WTC11 (cell line): ENCODE measurements around the gene MUC12. TPM values are rescaled to one million over a fixed set of nuclear protein-coding genes. Genes with fewer than 3 reads are reported as not detected.
A peak's percentile ranks its signal among the peaks of the same experiment; 100 is the strongest.

Source experiments
- ATAC-seq: fragments of 200-7000 bp; cut with Tn5 transposase; 2 replicates; pipeline ENCODE4 v1.10.0; 2021; ENCODE audit warnings: mild to moderate bottlenecking, moderate library complexity
- CTCF ChIA-PET: fragments of 300-600 bp; sonication (Branson Sonifier 250); formaldehyde crosslinking; loops from one replicate; lab custom pipeline; 2021; ENCODE audit warnings: antibody characterized with exemption; lab: Charles Lee
- POLR2A ChIA-PET: fragments of 350-600 bp; sonication (Branson Sonifier 250); formaldehyde crosslinking; loops from one replicate; lab custom pipeline; 2021; ENCODE audit warnings: antibody characterized with exemption; lab: Charles Lee
- DNase-seq: peaks from one replicate; pipeline ENCODE4 v3.0.0; 2021; ENCODE audit warnings: low spot score
- H3K27ac Mint-ChIP-seq: 2 replicates; pipeline ENCODE4 v1.8.0; 2021; ENCODE audit warnings: mixed read lengths
- H3K27me3 Mint-ChIP-seq: 2 replicates; pipeline ENCODE4 v1.8.0; 2021; ENCODE audit warnings: low read depth, mild to moderate bottlenecking, moderate library complexity, mixed read lengths
- H3K36me3 Mint-ChIP-seq: 2 replicates; pipeline ENCODE4 v1.8.0; 2021; ENCODE audit warnings: mixed read lengths
- H3K4me1 Mint-ChIP-seq: 2 replicates; pipeline ENCODE4 v1.8.0; 2022; ENCODE audit warnings: mixed read lengths
- H3K4me3 Mint-ChIP-seq: 2 replicates; pipeline ENCODE4 v1.8.0; 2021; ENCODE audit warnings: mild to moderate bottlenecking, moderate library complexity, mixed read lengths
- H3K9me3 Mint-ChIP-seq: 2 replicates; pipeline ENCODE4 v1.8.0; 2021; ENCODE audit warnings: mixed read lengths
- AFF4 ChIP-seq: sonication (generic); formaldehyde crosslinking; IDR thresholded peaks from 2 replicates; pipeline ENCODE4 v1.8.1; 2023; ENCODE audit warnings: mild to moderate bottlenecking, missing genetic modification reagents, borderline replicate concordance
- ATF2 ChIP-seq: sonication (generic); formaldehyde crosslinking; IDR thresholded peaks from 2 replicates; pipeline ENCODE4 v1.8.1; 2022; ENCODE audit warnings: low read depth, missing genetic modification reagents, borderline replicate concordance
- CREM ChIP-seq: sonication (generic); formaldehyde crosslinking; IDR thresholded peaks from 2 replicates; pipeline ENCODE4 v1.8.1; 2022; ENCODE audit warnings: mild to moderate bottlenecking, missing genetic modification reagents, moderate library complexity
- E2F4 ChIP-seq: sonication (generic); formaldehyde crosslinking; IDR thresholded peaks from 2 replicates; pipeline ENCODE4 v1.8.1; 2022; ENCODE audit warnings: low read depth, mild to moderate bottlenecking, moderate library complexity, missing genetic modification reagents, borderline replicate concordance
- FOXJ3 ChIP-seq: sonication (generic); formaldehyde crosslinking; IDR thresholded peaks from 2 replicates; pipeline ENCODE4 v1.9.0; 2021; ENCODE audit warnings: missing genetic modification reagents, mild to moderate bottlenecking, borderline replicate concordance
- FOXP4 ChIP-seq: sonication (generic); formaldehyde crosslinking; IDR thresholded peaks from 2 replicates; pipeline ENCODE4 v1.8.0; 2022; ENCODE audit warnings: mild to moderate bottlenecking, missing genetic modification reagents
- GRHL2 ChIP-seq: fragments of 250-450 bp; sonication (Bioruptor Pico); IDR thresholded peaks from 2 replicates; pipeline ENCODE4 v1.8.0; 2022; ENCODE audit warnings: mild to moderate bottlenecking, moderate library complexity; ENCODE audit not compliant: insufficient replicate concordance, severe bottlenecking
- HMGA2 ChIP-seq: fragments of 250-450 bp; sonication (Bioruptor Pico); IDR thresholded peaks from 2 replicates; pipeline ENCODE4 v1.4.0; 2021; ENCODE audit warnings: mild to moderate bottlenecking, moderate library complexity
- NFATC4 ChIP-seq: fragments of 250-450 bp; sonication (Bioruptor Pico); IDR thresholded peaks from 2 replicates; pipeline ENCODE4 v1.9.0; 2021; ENCODE audit warnings: mild to moderate bottlenecking
- NR3C1 ChIP-seq: sonication (generic); formaldehyde crosslinking; conservative IDR thresholded peaks from 2 replicates; pipeline ENCODE4 v1.8.1; 2023; ENCODE audit warnings: low read depth, mild to moderate bottlenecking, missing genetic modification reagents
- OVOL2 ChIP-seq: fragments of 250-450 bp; sonication (Bioruptor Pico); IDR thresholded peaks from 2 replicates; pipeline ENCODE4 v1.9.0; 2021; ENCODE audit warnings: mild to moderate bottlenecking, borderline replicate concordance
- TEAD1 ChIP-seq: sonication (generic); formaldehyde crosslinking; IDR thresholded peaks from 2 replicates; pipeline ENCODE4 v1.8.0; 2022; ENCODE audit warnings: mild to moderate bottlenecking, missing genetic modification reagents
- USF1 ChIP-seq: sonication (generic); formaldehyde crosslinking; IDR thresholded peaks from 2 replicates; pipeline ENCODE4 v1.8.0; 2022; ENCODE audit warnings: mild to moderate bottlenecking, missing genetic modification reagents
- USF2 ChIP-seq: sonication (generic); formaldehyde crosslinking; IDR thresholded peaks from 2 replicates; pipeline ENCODE4 v1.8.1; 2023; ENCODE audit warnings: mild to moderate bottlenecking, missing genetic modification reagents, moderate library complexity
- ZBTB21 ChIP-seq: sonication (generic); formaldehyde crosslinking; IDR thresholded peaks from 2 replicates; pipeline ENCODE4 v1.8.1; 2023; ENCODE audit warnings: mild to moderate bottlenecking, missing genetic modification reagents, borderline replicate concordance
- ZNF317 ChIP-seq: sonication (generic); formaldehyde crosslinking; IDR thresholded peaks from 2 replicates; pipeline ENCODE4 v1.8.1; 2023; ENCODE audit warnings: low read depth, mild to moderate bottlenecking, moderate library complexity, missing genetic modification reagents, borderline replicate concordance
- total RNA-seq: library from RNA; stranded (reverse); gene quantifications from 3 replicates; pipeline ENCODE4 v1.2.3, GENCODE V29; 2021

The MUC12 gene
- total RNA-seq, 1 experiment from 2014 or later, result 5.7 TPM

GRCh38 chr7:100951172-100951571, 18.2 kb upstream of the MUC12 start (continued):
- TF ChIP-seq E2F4 (no peak), FOXP4 (CRISPR knock-in tag) (no peak), FOXJ3 (CRISPR knock-in tag) (no peak), OVOL2 (CRISPR knock-in tag) (no peak), USF1 (no peak), NFATC4 (CRISPR knock-in tag) (no peak), USF2 (no peak), ZBTB21 (CRISPR knock-in tag) (no peak)

GRCh38 chr7:100951888-100952560, 17.3 kb upstream of the MUC12 start:
- ATAC-seq (peak; percentile 1; the same call in 1 of the 2 replicates), DNase-seq (no peak)
- POLR2A ChIA-PET, result interaction anchor here (2.3 kb wide), 1 partner anchor 14 kb away, joined by 12 read pairs; no protein-coding TSS in a partner anchor
- CTCF ChIA-PET, result interaction anchor here (1.1 to 3.6 kb wide), 14 partner anchors 10 to 246 kb away, joined by 3 to 30 read pairs (median 6); partner anchors contain the start of genes ACHE, MUC17, POP7 and UFSP1
- peaks cover 18% of the 10 kb centered on the region for H3K4me1 Mint-ChIP-seq
- no peak overlapping the region for H3K4me3 Mint-ChIP-seq
- H3K36me3 Mint-ChIP-seq, result no peaks in the 10 kb centered on the region
- H3K27ac Mint-ChIP-seq, result no peak overlapping the region
- no peak for TF ChIP-seq CREM (CRISPR knock-in tag)
- TF ChIP-seq NFATC4 (CRISPR knock-in tag), result no peak
- TF ChIP-seq ZNF317 (CRISPR knock-in tag), result no peak
- no peak for TF ChIP-seq TEAD1 (CRISPR knock-in tag)
- no peak for TF ChIP-seq HMGA2
- no peak for TF ChIP-seq GRHL2
- no peak for TF ChIP-seq OVOL2 (CRISPR knock-in tag)
- TF ChIP-seq E2F4, result no peak
- H3K27me3 Mint-ChIP-seq, result no peaks in the 10 kb centered on the region
- H3K9me3 Mint-ChIP-seq, result no peaks in the 10 kb centered on the region

- H3K9me3 Mint-ChIP-seq, result no peaks in the 10 kb centered on the region
- no peaks in the 10 kb centered on the region for H3K36me3 Mint-ChIP-seq
- no peak overlapping the region for H3K4me3 Mint-ChIP-seq
- ChIA-PET CTCF (interaction anchor here (1.9 to 3.6 kb wide), 2 partner anchors 13 to 58 kb away, joined by 27 to 30 read pairs; partner anchors contain the start of gene ACHE), POLR2A (interaction anchor here (2.3 kb wide), 1 partner anchor 13 kb away, joined by 12 read pairs; no protein-coding TSS in a partner anchor)
- no peak overlapping the region for H3K27ac Mint-ChIP-seq
- ATAC-seq (no peak), DNase-seq (no peak)
- peaks cover 18% of the 10 kb centered on the region for H3K4me1 Mint-ChIP-seq
- no peaks in the 10 kb centered on the region for H3K27me3 Mint-ChIP-seq
- no peak for TF ChIP-seq NR3C1
- no peak for TF ChIP-seq AFF4 (CRISPR knock-in tag)
- no peak for TF ChIP-seq E2F4
- no peak for TF ChIP-seq ATF2 (CRISPR knock-in tag)
Measured at GRCh38 chr7:100952641-100953040, 16.7 kb upstream of the MUC12 start.
